GM10847 (cell line): ENCODE data around the gene FOXC2.

Source experiments
- POLR2A ChIP-seq: IDR thresholded peaks from 2 replicates; pipeline ENCODE4 v1.6.1; 2011; ENCODE audit not compliant: insufficient read length; ENCODE audit errors: extremely low read depth

Gene FOXC2

GRCh38 chr16:86573646-86574508 is 7.2 kb downstream of the FOXC2 start:
- no peak for TF ChIP-seq POLR2A

GRCh38 chr16:86574646-86575045 is 8.0 kb downstream of the FOXC2 start:
- TF ChIP-seq POLR2A, result no peak

GRCh38 chr16:86575095-86575685 is 8.6 kb downstream of the FOXC2 start:
- no peak for TF ChIP-seq POLR2A

DNA sequence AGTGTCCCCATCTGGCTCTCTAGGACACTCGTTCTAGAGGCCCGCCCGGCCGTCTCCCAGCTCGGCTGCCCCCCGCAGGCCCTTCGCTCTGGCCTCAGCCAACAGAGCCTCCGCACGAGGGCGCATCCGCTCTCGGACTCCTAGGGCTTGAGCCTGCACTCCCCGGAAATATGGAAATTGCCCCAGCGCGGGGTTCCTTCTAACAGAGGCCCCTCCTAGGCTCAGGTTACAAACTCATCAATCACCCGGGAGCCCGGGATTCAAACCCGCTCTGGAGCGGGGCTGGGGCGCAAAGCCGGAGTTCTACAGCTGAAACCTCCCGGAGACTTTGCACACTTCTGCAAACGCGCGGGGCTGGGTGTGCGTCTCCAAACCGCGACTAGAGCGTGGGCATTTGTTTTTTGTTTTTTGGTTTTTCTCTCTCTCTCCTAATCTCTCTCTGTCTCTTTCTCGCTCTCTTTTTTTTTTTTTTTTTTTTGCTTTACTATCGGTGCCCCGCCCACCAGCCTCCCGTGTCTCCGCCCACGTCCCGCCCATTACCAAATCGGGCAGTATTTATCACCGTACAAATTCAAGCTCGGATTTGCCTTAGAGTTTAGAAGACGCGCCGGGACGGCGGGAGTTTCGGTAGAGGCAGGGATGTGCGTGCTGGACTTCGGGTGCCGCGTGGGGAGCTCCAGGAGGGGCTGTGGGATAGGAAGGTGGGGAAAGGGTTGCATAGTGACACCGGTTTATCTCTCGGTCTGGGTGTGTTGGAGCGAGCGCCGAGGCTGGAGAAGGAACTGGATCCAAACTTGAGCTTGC is 9.3 kb downstream of the FOXC2 start:
- no peak for TF ChIP-seq POLR2A

GRCh38 chr16:86576591-86577313 is 10.1 kb downstream of the FOXC2 start:
- no peak for TF ChIP-seq POLR2A

DNA sequence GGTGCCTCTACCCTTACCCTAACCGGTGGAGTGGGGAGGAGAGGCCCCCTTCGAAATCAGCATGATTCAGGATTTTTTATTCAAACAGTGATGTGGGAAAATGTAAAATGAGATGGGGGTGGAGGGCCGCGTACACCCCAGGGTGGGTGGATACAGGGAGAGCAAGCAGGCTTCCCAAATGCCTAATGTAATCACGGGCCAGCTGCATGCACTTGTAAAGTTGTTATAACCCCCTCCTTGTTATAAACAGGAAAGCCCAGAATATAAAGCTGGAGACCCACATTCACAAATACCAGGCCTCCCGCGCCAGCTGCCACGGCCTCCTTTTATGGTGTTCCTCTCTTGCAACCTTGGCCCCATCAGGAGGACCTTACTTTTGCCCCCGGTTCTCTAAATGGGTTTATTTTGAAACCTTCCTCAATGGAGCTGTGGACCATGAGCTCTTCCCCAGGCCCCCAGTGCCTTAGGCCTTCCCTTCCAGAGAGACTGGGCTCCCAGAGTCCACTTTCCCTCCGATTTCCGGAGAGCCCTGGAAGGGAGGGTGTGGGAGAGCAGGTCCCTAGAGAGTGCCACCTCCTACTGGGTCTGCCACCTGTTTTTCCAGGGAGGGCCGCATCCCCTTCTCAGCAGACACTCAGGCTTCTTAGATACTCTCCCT is 10.8 kb downstream of the FOXC2 start:
- no peak for TF ChIP-seq POLR2A

DNA sequence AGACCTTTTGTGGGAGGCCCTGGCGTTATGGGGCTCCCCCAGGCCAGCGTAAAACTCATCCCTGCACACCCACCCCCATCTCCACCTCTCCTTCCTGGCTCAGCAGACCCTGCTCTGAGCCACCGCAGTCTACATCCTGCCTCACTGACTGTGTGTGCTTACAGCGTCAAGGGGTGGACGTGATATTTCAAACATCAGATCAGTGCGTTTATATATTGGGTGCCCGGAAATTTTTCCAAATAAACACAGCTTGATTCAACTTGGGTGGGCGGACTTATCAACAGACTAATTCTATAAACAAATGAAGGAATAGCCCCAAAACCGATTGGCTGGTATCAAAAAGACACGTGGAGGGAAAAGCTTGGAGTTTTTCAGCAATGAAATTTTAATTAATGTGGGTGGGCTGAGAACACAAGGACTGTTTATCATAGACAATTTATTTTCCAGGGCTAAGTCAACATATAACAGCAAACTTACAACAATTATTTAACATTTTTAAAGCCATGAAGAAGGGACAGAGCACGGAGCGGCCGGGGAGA is 11.5 kb downstream of the FOXC2 start, which contains the start of gene FOXL1:
TSS of gene FOXL1 (plus strand) at position 489 of the 539 bp plus-strand sequence. CDS start 175 bp downstream, outside the sequence.
- no peak for TF ChIP-seq POLR2A

DNA sequence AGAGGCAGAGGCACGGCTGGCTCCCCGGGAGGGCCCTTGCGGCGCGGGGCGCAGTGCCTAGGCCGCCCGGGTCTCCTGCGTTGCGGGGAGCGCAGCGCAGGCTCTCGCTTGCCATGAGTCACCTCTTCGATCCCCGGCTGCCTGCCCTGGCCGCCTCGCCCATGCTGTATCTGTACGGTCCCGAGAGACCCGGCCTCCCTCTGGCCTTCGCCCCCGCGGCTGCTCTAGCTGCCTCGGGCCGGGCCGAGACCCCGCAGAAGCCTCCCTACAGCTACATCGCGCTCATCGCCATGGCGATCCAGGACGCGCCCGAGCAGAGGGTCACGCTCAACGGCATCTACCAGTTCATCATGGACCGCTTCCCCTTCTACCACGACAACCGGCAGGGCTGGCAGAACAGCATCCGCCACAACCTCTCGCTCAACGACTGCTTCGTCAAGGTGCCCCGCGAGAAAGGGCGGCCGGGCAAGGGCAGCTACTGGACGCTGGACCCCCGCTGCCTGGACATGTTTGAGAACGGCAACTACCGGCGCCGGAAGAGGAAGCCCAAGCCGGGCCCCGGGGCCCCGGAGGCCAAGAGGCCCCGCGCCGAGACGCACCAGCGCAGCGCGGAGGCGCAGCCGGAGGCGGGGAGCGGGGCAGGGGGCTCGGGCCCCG is 12.1 kb downstream of the FOXC2 start:
- no peak for TF ChIP-seq POLR2A

DNA sequence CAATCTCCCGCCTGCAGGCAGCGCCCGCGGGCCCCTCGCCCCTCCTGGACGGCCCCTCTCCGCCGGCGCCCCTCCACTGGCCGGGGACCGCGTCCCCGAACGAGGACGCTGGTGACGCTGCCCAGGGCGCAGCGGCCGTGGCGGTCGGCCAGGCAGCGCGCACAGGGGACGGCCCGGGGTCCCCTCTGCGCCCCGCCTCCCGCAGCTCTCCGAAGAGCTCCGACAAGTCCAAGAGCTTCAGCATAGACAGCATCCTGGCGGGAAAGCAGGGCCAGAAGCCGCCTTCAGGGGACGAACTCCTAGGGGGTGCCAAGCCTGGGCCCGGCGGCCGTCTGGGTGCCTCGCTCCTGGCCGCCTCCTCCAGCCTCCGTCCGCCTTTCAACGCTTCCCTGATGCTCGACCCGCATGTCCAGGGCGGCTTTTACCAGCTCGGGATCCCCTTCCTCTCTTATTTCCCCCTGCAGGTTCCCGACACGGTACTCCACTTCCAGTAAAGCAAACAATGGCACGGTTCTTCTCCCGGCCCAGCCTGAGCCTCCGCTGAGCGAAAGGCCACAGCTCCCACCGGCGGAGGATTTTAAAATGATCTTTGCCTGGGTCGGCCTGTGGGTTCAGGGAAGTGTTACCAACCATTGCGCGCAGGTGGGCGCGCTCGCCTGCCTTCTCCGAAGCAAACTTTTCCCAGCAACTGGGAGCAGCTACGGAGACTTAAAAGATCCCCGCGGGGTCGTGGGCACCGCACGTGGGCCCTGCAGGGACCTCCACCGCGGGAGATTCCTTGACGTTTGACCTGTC is 12.8 kb downstream of the FOXC2 start:
- TF ChIP-seq POLR2A, result no peak

- no peak for TF ChIP-seq POLR2A
Observed at GRCh38 chr16:86580063-86580790, 13.6 kb downstream of the FOXC2 start.

DNA sequence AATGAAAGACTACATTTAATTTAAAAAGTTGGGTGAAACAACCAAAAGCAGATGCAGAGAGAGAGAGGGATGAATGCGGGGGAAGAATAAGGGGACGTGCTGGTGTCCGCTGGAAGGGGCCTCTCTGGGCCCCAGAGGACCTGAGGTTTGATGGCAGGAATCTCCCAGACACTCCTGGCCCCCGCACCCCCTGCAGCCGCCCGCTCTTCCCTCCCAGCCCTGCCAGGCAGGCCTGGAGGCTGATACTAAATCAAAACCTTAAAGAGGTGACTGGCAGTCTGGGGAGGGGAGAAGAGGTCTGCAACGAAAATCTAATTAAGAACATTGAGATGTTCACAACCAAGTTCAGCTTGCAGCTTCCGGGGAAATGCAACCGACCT is 14.2 kb downstream of the FOXC2 start:
- no peak for TF ChIP-seq POLR2A

- no peak for TF ChIP-seq POLR2A
Observed at GRCh38 chr16:86581458-86581857, 14.8 kb downstream of the FOXC2 start.
